Vagina (tissue), 2 donors: ENCODE results near the gene TM7SF2. TPM values are rescaled to one million over a fixed set of nuclear protein-coding genes. Genes with fewer than 3 reads are reported as not detected.
"Not testable (repeated sequence)": the region's sequence is repeated elsewhere in the genome, so short reads cannot be mapped to it uniquely, and the experiment has no call there.

Experiments
- DNase-seq, 2 donors: peaks; one replicate each; pipeline ENCODE4 v3.0.0-alpha.2; 2017; ENCODE audit errors: extremely low spot score in 2 of 2
- H3K27ac ChIP-seq: fragments of 200-600 bp; sonication (generic); one replicate; pipeline ENCODE4 v1.5.1; 2019
- H3K27me3 ChIP-seq: fragments of 200-600 bp; sonication (generic); one replicate; pipeline ENCODE4 v1.5.1; 2019
- H3K36me3 ChIP-seq, 2 donors: fragments of 200-600 bp; sonication (generic); one replicate each; pipeline ENCODE4 v1.5.1; 2017 to 2019
- H3K4me1 ChIP-seq: fragments of 200-600 bp; sonication (generic); one replicate; pipeline ENCODE4 v1.5.1; 2019
- H3K4me3 ChIP-seq, 2 donors: fragments of 200-600 bp; sonication (generic); 1 replicate in 1 of 2; 2 replicates in 1 of 2; pipeline ENCODE4 v1.5.1; 2016 to 2019
- H3K9me3 ChIP-seq: fragments of 200-600 bp; sonication (generic); one replicate; pipeline ENCODE4 v1.5.1; 2019
- CTCF ChIP-seq, 3 experiments: fragments of 450-650 bp in 2 of 3; fragments of 200-600 bp in 1 of 3; sonication (generic) in 1 of 3; IDR thresholded peaks; one replicate each; pipeline ENCODE4 v1.5.1; 2017 to 2019; ENCODE audit warnings: antibody characterized with exemption in 3 of 3, mild to moderate bottlenecking in 2 of 3, moderate library complexity in 2 of 3
- POLR2A ChIP-seq, 2 donors: fragments of 450-650 bp; IDR thresholded peaks; one replicate each; pipeline ENCODE4 v1.6.1; 2017; ENCODE audit warnings: antibody characterized with exemption in 2 of 2, mild to moderate bottlenecking in 2 of 2, moderate library complexity in 2 of 2
- POLR2AphosphoS5 ChIP-seq, 2 donors: sonication (generic); formaldehyde crosslinking; IDR thresholded peaks; one replicate each; pipeline ENCODE4 v1.9.0; 2017; ENCODE audit warnings: antibody characterized with exemption in 2 of 2, mild to moderate bottlenecking in 2 of 2, low read depth in 1 of 2; ENCODE audit not compliant: insufficient read depth in 1 of 2
- intact Hi-C: fragments of 100-400 bp; cut with DNase I; formaldehyde crosslinking; loops from one replicate; pipeline ENCODE4 v1.15.1; 2023
- total RNA-seq: library from RNA; depleted of rRNA; stranded (reverse); fragments of >200 nt; gene quantifications from one replicate; pipeline ENCODE4 v1.2.3, GENCODE V29; 2016

The TM7SF2 gene
- total RNA-seq, 1 donor from 2014 or later = 37.6 TPM

GRCh38 chr11:65148657-65149056, 37.0 kb downstream of the TM7SF2 start:
- TF ChIP-seq POLR2AphosphoS5 (IDR thresholded peaks at IDR 0.05; ENCODE audit: insufficient read depth in 1 of 2, low read depth in 1 of 2) (no peak), CTCF (IDR thresholded peaks at IDR 0.05) (no peak)
- no peak for DNase-seq
- no peaks in the 10 kb centered on the region for H3K9me3 ChIP-seq
- no peak overlapping the region for H3K4me3 ChIP-seq
- no peak overlapping the region for H3K27ac ChIP-seq
- no peaks in the 10 kb centered on the region for H3K27me3 ChIP-seq
- intact Hi-C loops = no loop called here
- H3K4me1 ChIP-seq = peaks cover 20% of the 10 kb centered on the region
- H3K36me3 ChIP-seq = no peaks in the 10 kb centered on the region

- intact Hi-C loops, H3K27me3 ChIP-seq, H3K4me3 ChIP-seq, H3K9me3 ChIP-seq, DNase-seq, H3K36me3 ChIP-seq: not testable (repeated sequence)
- H3K4me1 ChIP-seq = peaks cover 20% of the 10 kb centered on the region
- H3K27ac ChIP-seq = peak overlapping the region; percentile 49
Observed at GRCh38 chr11:65150131-65150508, 38.4 kb downstream of the TM7SF2 start.

GRCh38 chr11:65150509-65151299, 39.0 kb downstream of the TM7SF2 start:
- DNase-seq = peak in 1 of 2 donors; percentile 90
- peak in 1 of 2 donors; percentile 72 for TF ChIP-seq POLR2AphosphoS5 (IDR thresholded peaks at IDR 0.05; ENCODE audit: insufficient read depth in 1 of 2, low read depth in 1 of 2)
- no peak for TF ChIP-seq CTCF (IDR thresholded peaks at IDR 0.05)
- Histone ChIP-seq H3K27me3 (no peaks in the 10 kb centered on the region), H3K27ac (peak overlapping the region; percentile 49), H3K4me1 (peaks cover 20% of the 10 kb centered on the region), H3K4me3 (no peak overlapping the region), H3K9me3 (no peaks in the 10 kb centered on the region), H3K36me3 (no peaks in the 10 kb centered on the region)
- intact Hi-C loops = no loop called here

GRCh38 chr11:65151331-65151899, 39.7 kb downstream of the TM7SF2 start:
- Histone ChIP-seq H3K9me3 (no peaks in the 10 kb centered on the region), H3K27me3 (no peaks in the 10 kb centered on the region), H3K27ac (peak overlapping the region; percentile 49), H3K36me3 (no peaks in the 10 kb centered on the region), H3K4me3 (no peak overlapping the region), H3K4me1 (peaks cover 20% of the 10 kb centered on the region)
- intact Hi-C loops = no loop called here
- TF ChIP-seq CTCF (IDR thresholded peaks at IDR 0.05) = no peak
- no peak for TF ChIP-seq POLR2A (IDR thresholded peaks at IDR 0.05)
- DNase-seq = no peak

GRCh38 chr11:65152122-65152521, 40.5 kb downstream of the TM7SF2 start:
- H3K4me1 ChIP-seq = peaks cover 20% of the 10 kb centered on the region
- TF ChIP-seq POLR2A (IDR thresholded peaks at IDR 0.05) = no peak
- TF ChIP-seq POLR2AphosphoS5 (IDR thresholded peaks at IDR 0.05; ENCODE audit: insufficient read depth in 1 of 2, low read depth in 1 of 2) = no peak
- no peak for TF ChIP-seq CTCF (IDR thresholded peaks at IDR 0.05)
- no peaks in the 10 kb centered on the region for H3K9me3 ChIP-seq
- no peaks in the 10 kb centered on the region for H3K27me3 ChIP-seq
- no peak for DNase-seq
- no peak overlapping the region for H3K27ac ChIP-seq
- H3K36me3 ChIP-seq = no peaks in the 10 kb centered on the region
- intact Hi-C loops = no loop called here
- H3K4me3 ChIP-seq = no peak overlapping the region
